UCSD-AML1 (cell line): ENCODE results near the gene ADAMTSL2.

Experiments
- DNase-seq: peaks from one replicate; lab custom pipeline; 2025; ENCODE audit not compliant: unreplicated experiment; lab: John Stamatoyannopoulos, UW

Gene ADAMTSL2

DNA sequence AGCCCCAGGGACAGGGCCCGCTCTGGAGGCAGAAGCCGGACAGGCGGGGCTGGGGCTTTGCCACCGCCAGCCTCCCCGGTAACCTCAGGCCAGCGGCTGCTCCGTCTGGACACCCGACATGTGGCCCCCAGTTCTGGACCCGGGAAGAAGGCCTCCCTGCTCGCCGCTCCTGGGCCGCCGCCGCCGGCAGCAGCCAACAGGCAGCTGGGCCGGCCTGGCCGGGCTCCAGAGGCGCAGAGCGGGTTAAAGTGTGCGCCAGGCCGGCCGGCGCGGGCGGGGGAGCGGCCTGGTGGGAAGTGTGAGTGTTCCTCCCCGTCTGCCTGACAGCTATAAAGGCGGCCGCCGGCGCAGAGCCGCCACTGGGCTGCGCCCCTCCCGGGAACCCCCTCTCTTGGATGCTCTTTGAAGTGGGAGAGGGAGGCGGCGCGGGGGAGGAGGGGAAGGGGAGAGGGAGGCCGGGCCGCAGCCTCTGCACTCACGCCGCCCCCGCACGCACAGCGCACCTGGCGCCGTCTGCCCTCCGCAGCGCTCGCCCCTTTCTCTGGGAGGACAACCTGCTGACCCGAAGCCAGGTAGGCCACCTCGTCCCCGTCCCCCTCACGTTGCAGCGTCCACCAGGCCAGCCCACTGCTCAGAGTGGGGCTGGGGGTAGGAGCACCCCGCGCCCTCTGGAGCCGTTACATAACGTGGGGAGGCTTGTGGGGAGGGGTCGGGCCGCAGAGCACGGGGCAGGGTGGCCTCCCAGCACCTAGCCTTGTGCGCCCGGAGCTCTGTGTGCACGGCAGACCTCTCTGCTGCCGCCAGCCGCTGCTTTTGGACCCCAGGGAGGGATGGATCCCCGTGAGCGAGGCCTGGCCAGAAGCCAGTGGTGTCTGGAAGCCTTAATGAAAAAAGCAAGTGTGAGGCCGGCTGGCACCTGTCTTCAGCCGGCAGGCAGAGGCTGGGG is at the start of gene ADAMTSL2:
TSS of gene ADAMTSL2 (plus strand) at position 359 of the 946 bp plus-strand sequence. CDS start 2,009 bp downstream, outside the sequence.
- no peak for DNase-seq

DNA sequence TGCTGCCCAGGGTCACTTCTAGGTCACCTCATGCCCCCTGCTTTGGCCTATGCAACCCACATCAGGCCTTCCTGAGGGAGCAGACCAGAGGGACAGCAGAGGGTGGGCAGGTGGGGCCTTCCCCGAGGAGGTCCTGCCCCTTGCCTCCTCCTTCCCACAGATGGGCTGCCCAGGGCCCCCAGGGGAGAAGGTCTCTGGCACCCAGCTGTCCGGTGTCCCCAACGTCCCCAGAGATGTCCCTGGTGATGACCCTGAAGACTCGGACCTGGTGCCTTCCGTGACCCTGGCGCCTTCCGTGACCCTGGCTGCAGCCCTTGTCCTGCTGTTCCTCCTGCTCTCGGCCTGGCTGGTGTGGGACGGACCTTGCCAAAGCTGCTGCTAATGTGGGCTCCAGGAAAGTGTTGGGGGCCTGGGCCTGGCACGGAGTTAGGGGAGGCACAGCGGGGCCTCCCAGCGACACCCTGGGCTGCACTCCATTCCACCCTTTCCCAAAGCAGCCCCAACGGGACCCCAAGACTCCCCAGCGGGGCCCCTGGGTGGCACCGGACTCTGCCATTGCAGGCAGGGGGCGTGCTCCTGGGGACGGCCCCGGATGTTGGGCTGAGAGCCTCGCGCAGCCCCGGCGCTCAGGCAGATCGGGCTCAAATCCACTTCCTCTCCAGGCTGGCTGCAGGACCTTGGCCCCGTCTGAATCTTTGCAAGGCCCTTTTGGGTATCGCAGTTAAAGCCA is 48.8 kb upstream of the ADAMTSL2 start:
- DNase-seq = peak; percentile 75

DNA sequence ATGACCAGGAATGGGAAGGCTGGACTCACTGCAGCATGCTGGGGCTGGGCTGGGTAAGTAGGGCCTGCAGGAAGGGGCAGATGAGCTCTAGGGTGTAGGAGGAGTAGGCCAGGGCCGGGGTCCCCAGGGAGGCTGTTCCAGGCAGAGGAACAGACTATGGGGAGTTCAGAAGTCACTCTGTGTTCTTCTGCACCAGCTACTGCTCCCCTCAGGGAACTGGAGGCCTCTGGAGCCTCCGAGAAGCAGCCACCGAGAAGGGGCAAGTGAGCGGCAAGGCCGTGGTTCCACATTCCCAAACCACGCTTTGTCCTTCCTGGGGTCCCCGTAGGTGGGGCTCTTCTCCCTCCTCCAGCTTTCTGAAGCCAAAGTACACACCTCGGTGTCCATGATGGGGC is 47.2 kb upstream of the ADAMTSL2 start:
- DNase-seq = no peak

DNA sequence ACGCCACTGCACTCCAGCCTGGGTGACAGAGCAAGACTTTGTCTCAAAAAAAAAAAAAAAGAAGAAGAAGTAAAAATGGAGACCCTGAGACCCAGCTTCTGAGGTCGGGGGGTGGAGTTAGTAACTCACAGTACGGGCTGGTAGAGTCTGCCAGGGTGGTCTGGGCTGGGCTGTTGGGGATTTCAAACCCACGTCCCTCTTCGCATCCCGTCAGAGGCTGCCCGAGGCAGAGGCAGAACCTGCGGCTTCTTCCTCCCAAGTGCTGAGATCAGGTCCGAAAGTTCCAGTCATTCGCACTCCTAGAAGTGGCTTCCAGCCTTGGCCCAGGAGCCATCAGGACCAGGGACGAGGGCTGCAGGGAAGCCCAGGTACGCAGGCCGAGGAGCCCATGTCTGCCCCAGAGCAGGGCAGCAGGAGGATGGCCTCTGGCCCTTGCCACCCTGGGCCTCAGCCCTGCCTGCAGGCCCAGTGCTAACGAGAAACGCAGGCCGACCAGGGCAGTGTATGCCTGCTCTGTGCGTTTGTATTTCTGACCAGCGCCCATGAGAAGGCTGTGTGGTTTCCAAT is 45.7 kb upstream of the ADAMTSL2 start:
- no peak for DNase-seq

DNA sequence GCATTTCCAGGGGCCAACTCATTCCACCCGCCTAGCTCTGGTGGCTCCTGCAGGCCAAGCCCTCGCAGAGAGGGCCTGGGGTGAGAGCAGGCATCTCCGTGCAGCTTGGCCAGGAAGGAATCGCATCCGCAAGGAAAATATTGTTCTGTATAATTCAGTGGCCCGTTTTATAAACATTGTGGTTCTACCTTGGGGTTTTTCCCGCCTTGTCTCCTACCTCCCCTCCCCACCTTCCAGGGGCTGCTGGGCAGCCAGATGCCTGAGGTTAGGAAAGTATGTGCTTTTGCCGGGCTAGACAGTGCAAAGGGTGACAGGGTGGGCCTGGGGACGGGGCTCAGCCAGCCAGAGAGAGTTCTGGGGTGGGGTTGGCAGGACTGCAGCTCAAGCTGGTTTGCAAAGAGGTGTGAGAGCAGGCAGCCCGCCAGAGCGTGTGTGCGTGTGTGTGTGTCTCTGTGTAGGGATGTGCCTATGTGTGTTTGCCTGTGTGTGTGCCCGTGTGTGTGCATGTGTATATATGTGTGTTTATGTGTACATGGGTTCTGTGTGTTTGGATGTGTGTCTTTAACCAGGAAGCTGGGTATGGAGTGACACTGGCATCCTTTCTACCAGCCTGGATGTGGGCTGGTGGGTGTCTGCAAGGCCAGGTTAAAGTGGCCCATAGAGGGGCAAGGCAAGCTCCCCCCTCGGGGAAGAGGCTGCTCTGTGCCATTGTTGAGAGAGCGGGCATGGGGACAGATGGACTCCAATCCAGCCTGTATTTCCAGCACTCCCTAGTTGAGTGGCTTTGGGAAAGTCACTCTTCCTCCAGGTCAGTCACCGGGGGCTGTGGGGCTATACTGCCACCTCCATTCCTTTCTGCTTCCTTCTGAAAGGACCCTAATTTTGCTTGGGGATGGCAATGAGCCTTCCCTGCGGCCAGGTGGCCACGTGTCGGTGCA is 45.0 kb upstream of the ADAMTSL2 start:
- no peak for DNase-seq

DNA sequence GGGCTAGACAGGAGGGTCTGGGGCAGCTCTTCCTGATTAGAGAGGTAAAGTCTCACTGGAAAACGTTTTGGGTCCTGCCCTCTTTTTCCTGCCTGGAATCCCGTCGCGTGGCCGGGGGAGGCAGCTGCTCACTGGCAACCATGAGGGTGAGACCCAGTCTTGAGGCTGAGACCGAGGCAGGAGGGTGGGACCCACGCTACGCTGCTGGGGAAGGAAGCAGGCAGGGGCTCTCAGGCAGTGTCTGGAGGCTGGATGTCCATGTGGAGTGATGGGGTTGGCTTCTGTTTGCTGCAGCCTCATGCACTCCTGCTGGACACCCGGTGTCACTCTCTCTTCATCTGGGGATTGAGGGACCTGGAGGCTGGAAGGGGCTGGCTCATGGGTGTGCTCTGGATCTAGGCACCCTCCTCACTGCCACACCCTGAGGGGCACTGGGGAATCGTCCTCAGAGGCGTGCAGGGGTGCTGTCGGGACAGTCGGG is 44.3 kb upstream of the ADAMTSL2 start:
- no peak for DNase-seq

DNA sequence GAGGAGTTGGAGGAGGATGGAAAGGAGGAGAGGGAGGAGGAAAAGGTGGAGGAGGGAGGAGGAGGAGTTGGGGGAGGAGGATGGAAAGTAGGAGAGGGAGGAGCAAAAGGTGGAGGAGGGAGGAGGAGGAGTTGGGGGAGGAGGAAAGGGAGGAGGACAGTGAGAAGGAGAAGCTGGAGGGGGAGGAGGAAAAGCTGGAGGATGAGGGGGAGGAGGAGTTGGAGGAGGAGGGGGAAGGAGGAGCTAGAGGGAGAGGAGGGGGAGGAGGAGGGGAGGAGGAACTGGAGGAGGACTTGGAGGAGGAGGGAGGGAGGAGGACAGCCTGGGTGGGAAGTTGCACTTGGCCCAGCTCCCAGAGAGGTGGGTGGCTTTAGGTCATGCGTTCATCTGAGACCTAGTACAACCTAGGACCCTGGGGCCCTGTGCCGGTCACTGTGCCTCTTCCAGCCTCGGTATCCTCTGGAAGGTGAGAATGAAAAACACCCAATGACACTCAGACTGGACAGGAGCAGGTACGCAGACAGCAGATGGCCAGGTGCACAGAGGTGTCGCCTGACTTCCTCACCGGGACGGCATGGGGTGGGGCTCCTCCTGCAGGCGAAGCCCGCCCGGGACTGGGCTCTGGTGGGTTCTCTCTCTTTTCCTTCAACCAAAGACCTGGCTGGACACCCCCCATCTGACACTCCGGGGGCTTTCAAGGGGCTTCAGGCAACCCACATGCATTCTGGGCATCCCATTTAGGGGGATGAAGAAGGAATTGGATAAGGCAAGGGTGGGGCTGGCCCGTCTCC is 43.4 kb upstream of the ADAMTSL2 start:
- no peak for DNase-seq

DNA sequence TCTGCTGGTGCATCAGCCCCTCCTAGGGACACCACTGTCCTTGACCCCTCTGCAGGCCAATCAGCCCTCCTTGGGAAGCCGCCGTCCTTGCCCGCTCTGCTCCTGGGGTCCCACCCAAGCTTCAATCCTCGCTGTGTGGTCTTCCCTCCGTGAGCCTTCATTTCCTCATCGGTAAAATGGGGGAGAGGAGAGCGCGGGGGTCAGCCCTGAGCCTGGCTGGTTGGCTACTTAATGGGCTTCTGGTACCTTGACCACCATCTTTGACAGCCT is 42.9 kb upstream of the ADAMTSL2 start:
- no peak for DNase-seq

DNA sequence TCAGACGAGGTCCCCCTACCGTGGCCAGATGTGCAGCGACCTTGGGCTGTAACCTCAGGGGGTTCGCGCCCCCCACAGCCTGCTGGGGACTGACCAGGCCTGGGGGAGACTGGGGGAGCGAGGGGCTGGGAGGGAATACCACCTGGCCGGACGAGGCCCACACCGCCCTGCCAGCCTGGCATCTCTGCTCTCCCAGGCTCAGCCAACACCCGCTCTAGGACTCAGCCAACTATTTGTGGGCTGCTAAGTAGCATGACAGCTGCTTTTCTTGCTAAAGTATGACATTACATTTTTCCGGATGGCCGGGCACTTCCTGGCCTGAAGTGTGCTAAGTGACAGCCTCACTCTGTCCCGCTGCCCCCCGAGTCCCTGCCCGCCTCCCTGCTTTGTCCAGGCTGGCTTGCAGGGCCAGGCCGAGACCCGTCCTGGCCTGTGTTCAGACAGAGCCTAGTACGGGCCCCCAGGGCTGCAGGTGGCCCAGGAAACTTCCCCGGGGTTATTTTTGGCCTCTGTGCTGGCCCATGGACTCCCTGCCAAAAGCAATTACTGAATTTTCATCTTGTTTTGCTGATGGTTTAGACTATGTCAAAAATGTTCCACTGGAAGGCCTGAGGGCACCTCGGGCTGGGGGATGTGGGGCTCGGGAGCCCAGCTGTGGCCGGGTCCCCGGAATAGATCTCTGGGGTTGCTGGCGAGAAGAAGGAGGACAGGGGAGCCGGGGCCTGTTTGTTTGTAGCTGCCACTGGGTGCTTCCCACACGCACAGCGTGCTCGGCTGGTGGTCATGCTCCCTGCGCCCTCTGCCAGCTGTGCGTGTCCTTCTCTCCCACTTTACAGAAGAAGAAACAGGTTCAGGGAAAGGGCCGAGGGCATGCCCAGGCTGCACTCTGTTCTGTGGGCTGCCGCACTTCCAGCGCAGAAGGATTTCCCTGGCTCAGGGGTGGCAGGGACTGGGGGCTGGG is 42.2 kb upstream of the ADAMTSL2 start:
- DNase-seq = no peak

DNA sequence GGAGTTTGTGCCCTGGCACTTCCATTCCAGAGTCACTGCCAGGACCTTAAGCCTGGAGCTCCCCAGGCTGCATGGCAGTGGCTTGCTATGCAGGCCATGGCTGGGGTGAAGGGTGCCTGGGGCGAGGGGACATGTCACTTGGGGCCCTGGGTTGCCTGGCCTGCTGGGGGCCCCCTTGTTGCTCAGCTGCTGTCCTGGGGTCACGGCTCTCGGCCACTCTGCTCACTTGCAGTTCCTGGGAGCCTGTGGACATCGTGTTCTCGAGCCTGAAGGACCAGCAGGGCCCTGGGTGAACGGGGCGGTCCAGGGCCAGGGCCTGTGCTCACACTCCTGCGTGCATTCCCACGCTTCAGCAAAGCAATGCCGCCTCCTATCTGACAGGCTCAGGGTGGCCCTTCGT is 41.1 kb upstream of the ADAMTSL2 start:
- DNase-seq = no peak

DNA sequence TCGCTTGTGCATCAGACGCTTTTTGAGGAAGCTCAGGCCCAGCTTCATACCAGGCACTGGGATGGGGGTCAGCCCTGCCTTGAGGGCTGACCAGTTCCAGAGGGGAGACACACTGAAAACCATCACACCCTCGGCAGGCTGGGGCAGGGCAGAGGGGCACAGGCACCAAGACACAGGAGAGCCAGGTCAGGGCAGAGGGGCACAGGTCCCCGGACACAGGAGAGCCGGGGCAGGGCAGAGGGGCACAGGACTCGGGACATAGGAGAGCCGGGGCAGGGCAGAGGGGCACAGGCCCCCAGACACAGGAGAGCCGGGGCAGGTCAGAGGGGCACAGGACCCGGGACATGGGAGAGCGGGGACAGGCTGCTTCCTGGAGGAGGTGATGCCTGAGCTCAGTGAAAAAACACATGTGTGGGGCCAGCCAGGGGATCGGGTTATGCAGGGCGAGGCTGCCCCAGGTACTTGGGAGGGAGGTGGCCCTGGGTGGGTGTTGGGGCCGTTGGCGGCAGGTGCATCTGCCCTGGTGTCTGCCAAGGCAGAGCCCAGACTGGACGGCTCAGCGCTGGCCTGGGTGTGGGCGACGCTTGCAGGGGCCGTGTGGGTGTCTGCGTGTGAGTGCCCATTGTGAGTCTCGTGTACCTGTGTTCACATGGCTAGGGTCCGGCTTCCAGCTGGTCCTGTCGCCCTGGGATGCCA is 40.5 kb upstream of the ADAMTSL2 start:
- DNase-seq = no peak

DNA sequence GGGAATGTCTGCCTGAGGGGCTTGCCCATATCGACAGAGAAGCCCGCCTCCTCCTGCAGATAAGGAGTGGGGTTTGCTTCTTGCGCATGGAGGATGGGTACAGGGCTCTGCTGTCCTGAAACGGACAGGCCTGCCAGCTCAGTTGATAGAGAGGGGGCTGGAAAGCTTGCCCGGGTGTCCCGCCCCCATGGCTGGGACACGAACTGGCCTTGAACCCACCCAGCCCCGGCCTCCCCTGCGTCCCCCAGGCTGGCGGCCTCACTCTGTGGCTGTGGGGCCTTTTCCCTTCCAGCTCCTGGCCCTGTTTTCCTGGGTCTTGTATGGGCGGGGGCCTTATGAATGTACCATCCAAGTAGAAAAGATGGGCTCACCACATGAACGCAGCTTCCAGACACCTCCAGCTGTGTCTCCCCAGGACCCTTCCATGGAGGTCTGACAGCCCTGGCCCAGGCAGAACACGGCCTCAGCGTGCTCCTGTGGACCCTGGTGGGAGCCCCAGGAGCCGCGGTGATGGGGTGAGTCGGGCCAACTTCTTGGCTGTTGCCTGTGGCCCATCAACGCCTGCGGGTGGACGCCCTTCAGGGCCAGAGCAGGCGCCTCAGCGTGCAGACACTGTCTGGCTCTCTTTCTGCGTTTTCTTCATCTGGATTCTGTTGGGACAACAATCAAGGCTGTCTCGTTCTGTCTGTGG is 39.7 kb upstream of the ADAMTSL2 start:
- DNase-seq = no peak

DNA sequence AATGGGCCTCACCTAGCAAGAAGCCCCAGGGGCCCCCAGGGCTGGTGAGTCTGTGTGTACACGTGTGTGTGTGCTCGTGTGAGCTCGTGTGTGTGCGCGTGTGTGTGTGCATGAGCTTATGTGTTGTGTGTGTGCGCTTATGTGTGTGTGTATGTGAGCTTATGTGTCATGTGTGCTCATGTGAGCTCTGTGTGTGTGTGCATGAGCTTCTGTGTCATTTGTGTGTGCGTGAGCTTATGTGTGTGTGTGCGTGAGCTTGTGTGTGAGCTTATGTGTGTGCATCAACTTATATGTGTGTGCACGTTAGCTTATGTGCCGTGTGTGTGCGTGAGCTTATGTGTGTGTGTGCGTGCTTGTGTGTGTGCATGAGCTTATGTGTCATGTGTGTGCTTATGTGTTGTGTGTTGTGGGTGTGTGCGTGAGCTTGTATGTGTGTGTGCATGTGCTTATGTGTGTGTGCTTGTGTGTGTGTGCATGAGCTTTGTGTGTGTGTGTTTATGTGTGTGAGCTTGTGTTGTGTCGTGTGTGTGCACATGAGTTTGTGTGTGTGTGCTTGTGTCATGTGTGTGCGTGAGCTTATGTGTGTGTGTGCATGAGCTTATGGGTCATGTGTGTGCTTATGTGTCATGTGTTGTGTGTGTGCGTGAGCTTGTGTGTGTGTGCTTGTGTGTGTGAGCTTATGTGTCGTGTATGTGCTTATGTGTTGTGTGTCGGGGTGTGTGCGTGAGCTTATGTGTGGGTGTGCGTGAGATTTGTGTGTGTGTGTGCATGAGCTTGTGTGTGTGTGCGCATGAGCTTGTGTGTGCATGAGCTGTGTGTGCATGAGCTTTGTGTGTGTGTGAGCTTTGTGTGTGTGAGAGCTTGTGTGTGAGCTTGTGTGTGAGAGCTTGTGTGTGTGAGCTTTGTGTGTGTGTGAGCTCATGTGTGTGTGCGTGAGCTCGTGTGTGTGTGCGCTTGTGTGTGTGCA is 38.9 kb upstream of the ADAMTSL2 start:
- DNase-seq = no peak

DNA sequence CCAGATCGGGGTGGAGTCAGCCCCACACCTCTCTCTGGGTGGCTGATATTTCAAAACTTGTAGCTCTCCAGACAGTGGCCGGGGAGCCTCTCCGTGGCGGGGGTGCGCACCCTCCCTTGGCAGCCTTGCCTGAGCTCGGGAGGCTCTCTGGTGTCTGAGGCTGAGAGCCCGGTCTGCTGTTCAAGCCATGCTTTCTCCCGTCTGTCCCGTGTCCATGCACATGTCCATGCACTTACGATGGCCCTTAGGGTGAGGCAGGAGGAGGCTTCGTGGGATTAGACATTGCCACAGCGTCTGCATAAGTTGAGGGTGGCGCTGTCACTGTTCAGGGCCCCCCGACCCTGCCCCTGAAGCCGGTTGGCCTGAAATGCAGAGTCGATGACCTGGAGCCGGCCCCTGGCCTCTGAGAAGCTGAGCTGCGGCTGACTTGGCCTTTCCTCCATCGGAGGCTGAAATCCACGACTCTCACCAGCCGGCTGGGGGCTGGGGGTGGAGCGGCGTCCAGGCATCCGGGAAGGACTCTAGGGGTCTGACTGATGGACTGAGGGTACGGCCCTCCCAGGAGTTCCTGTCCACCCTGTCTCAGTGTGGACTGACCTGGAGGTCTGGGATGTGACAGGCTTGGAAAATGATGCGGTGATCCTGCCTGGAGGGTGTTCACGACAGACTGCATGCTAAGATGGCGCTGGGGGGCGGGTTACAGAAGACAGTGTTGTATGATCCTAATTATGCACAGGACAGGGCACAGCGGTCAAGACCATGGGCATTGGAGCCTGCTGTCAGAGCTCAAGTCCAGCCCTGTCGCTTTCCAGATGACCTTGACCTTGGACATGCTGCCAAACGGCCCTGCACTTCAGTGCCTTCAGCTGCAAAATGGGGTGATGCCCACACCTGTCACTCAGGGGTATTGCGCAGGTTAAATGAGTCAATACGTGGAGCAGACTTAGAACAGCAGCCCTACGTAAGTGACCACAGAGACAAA is 37.4 kb upstream of the ADAMTSL2 start:
- DNase-seq = no peak

DNA sequence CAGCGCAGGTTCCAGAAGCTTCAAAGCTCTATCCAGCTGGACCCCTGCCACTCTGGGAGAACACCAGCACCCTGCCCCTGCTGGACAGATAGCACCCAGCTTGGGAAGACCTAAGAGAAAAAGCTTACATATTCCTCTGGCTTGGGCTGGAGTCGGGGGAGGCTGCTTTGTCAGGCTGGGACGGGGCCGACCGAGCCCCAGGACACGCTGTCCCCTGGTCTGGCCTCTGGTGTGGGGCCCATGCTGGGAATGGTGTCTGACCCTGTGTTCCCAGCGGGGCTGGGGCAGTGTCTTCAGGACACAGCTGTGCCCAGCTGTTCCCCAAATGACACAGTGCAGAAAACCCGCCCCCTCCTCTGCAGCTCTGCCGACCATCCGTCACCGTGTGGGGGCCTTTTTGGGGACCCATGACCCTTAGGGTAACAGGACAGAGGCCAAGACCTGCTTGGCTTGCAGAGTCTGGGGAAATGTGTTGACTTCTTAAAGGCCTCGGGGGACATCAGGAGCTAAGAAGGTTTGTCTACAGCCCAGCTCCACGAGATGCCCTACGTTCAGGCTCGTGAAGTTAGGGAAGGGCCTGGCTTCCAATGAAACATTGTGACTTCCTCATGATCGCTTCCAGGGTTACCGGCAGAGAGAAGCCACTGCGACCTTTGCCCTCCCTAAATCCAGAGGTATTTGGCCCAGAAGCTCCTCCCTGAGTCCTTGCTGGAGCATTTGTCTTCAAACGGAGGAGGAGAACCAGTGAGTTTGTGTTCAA is 35.2 kb upstream of the ADAMTSL2 start:
- DNase-seq = no peak
